Activated CD4-positive, alpha-beta memory T cell treated with anti-CD3 and anti-CD28 coated beads, Interleukin-2, amount 10 ng/mL, durations not matched to agents 7 days and 5 days (primary cell): Measurements from ENCODE around the gene TPSD1. TPM values are rescaled to one million over a fixed set of nuclear protein-coding genes. Genes with fewer than 3 reads are reported as not detected.
"Not testable (repeated sequence)": the region's sequence is repeated elsewhere in the genome, so short reads cannot be mapped to it uniquely, and the experiment has no call there.

ENCODE experiments used
- CTCF ChIA-PET: fragments of 350-600 bp; sonication (Branson Sonifier 250); formaldehyde crosslinking; loops from one replicate; lab custom pipeline; 2021; ENCODE audit warnings: antibody characterized with exemption, inconsistent platforms; lab: Charles Lee
- POLR2A ChIA-PET: fragments of 350-600 bp; sonication (Branson Sonifier 250); formaldehyde crosslinking; loops from one replicate; lab custom pipeline; 2021; ENCODE audit warnings: antibody characterized with exemption; lab: Charles Lee
- DNase-seq: peaks from one replicate; pipeline ENCODE4 v3.0.0-alpha.2; 2020
- H3K27ac Mint-ChIP-seq: one replicate; pipeline ENCODE4 v1.8.0; 2021; ENCODE audit warnings: mild to moderate bottlenecking, mixed read lengths
- H3K27me3 Mint-ChIP-seq: one replicate; pipeline ENCODE4 v1.8.0; 2021; ENCODE audit warnings: mixed read lengths
- H3K36me3 Mint-ChIP-seq: one replicate; pipeline ENCODE4 v1.8.0; 2021; ENCODE audit warnings: low read depth, mixed read lengths
- H3K4me1 Mint-ChIP-seq: one replicate; pipeline ENCODE4 v1.8.0; 2021; ENCODE audit warnings: mixed read lengths
- H3K4me3 Mint-ChIP-seq: one replicate; pipeline ENCODE4 v1.8.0; 2021; ENCODE audit warnings: mild to moderate bottlenecking, mixed read lengths
- H3K9me3 Mint-ChIP-seq: one replicate; pipeline ENCODE4 v1.8.0; 2021; ENCODE audit warnings: mixed read lengths
- total RNA-seq, 2 experiments: library from RNA; stranded (reverse); gene quantifications; one replicate each; pipeline ENCODE4 v1.2.3, GENCODE V29; 2021

TPSD1 gene
- total RNA-seq, 2 experiments from 2014 or later: not detected

- Mint-ChIP-seq H3K36me3 (no peaks in the 10 kb centered on the region), H3K4me3 (no peak overlapping the region), H3K27me3 (peaks cover 37% of the 10 kb centered on the region), H3K27ac (no peak overlapping the region), H3K4me1 (no peaks in the 10 kb centered on the region), H3K9me3 (no peaks in the 10 kb centered on the region)
- DNase-seq: no peak
- CTCF ChIA-PET: interaction anchor here (1.3 kb wide), 1 partner anchor 11 kb away, joined by 3 read pairs; no protein-coding TSS in a partner anchor
- POLR2A ChIA-PET: no interaction called here
Measured at GRCh38 chr16:1290063-1290501, 34.2 kb downstream of the TPSD1 start.

DNA sequence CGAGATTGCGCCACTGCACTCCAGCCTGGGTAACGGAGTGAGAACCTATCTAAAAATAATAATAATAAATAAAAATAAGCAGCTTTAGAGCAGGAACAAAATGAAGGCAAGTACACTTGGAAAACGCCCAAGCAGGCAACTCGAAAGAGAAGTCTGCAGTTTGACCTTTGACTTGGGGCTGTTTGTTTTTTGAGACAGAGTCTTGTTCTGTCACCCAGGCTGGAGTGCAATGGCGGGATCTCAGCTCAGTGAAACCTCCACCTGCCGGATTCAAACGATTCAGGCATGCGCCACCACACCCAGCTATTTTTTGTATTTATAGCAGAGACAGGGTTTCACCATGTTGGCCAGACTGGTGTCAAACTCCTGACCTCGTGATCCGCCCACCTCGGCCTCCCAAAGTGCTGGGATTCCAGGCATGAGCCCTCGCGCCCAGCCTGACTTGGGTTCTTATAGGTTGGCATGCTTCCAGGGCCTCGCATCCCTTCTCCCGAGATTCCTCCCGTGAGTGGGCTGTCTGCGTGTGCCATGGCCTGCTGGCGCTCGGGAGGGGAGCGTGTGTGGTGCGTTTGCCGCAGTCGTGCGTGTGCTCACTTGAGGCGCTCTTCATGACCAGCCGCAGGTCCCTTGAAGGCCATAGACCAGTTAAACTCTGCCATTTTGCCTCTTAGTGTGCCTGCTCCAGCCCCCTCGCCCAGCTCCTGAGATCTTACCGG, 35.1 kb downstream of the TPSD1 start:
- CTCF ChIA-PET: interaction anchor here (1.3 kb wide), 1 partner anchor 10 kb away, joined by 3 read pairs; no protein-coding TSS in a partner anchor
- Mint-ChIP-seq H3K27me3 (peaks cover 42% of the 10 kb centered on the region), H3K36me3 (no peaks in the 10 kb centered on the region), H3K4me1 (no peaks in the 10 kb centered on the region), H3K27ac (no peak overlapping the region), H3K9me3 (no peaks in the 10 kb centered on the region), H3K4me3 (no peak overlapping the region)
- POLR2A ChIA-PET: no interaction called here
- DNase-seq: no peak

DNA sequence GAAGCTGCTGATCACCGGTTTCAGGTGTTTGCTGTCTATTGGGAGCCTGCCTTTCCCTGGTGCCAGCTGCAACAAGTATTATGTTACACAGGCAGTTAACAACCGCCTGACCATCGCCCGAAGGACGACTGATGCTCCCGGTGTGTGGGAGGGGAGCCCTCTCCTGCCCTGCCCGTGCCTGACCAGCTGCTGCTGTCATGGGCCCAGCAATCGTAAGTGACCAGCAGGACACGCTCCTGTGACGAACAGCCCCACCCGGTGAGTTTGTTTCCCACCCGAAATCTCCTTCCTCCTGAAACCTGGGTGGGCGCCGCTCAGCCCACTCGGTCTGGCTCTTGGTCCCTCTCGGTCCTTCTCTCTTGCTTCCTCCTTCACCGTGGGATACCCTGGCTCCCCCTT, 35.7 kb downstream of the TPSD1 start:
- DNase-seq: no peak
- no peak overlapping the region for H3K4me3 Mint-ChIP-seq
- POLR2A ChIA-PET: no interaction called here
- H3K9me3 Mint-ChIP-seq: no peaks in the 10 kb centered on the region
- H3K27me3 Mint-ChIP-seq: peaks cover 42% of the 10 kb centered on the region
- no peaks in the 10 kb centered on the region for H3K36me3 Mint-ChIP-seq
- CTCF ChIA-PET: no interaction called here
- no peaks in the 10 kb centered on the region for H3K4me1 Mint-ChIP-seq
- no peak overlapping the region for H3K27ac Mint-ChIP-seq

- DNase-seq, H3K4me1 Mint-ChIP-seq, H3K4me3 Mint-ChIP-seq, POLR2A ChIA-PET, H3K36me3 Mint-ChIP-seq, H3K27ac Mint-ChIP-seq, CTCF ChIA-PET, H3K9me3 Mint-ChIP-seq: not testable (repeated sequence)
- peaks cover 45% of the 10 kb centered on the region for H3K27me3 Mint-ChIP-seq
Measured at GRCh38 chr16:1292208-1292607, 36.3 kb downstream of the TPSD1 start.

DNA sequence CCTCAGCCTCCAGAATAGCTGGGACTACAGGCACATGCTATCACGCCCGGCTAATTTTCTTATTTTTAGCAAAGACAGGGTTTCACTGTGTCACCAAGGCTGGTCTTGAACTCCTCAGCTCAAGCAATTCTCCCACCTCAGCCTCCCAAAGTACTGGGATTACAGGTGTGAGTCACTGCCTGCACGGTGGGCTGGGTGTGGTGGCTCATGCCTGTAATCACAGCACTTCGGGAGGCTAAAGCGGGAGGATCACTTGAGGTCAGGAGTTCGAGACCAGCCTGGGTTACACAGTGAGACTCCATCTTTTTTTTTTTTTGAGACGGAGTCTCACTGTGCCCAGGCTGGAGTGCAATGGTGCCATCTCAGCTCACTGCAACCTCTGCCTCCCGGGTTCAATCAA, 36.9 kb downstream of the TPSD1 start:
- CTCF ChIA-PET, H3K27ac Mint-ChIP-seq, H3K4me3 Mint-ChIP-seq, H3K9me3 Mint-ChIP-seq, POLR2A ChIA-PET, H3K36me3 Mint-ChIP-seq, H3K4me1 Mint-ChIP-seq, DNase-seq: not testable (repeated sequence)
- peaks cover 43% of the 10 kb centered on the region for H3K27me3 Mint-ChIP-seq

DNA sequence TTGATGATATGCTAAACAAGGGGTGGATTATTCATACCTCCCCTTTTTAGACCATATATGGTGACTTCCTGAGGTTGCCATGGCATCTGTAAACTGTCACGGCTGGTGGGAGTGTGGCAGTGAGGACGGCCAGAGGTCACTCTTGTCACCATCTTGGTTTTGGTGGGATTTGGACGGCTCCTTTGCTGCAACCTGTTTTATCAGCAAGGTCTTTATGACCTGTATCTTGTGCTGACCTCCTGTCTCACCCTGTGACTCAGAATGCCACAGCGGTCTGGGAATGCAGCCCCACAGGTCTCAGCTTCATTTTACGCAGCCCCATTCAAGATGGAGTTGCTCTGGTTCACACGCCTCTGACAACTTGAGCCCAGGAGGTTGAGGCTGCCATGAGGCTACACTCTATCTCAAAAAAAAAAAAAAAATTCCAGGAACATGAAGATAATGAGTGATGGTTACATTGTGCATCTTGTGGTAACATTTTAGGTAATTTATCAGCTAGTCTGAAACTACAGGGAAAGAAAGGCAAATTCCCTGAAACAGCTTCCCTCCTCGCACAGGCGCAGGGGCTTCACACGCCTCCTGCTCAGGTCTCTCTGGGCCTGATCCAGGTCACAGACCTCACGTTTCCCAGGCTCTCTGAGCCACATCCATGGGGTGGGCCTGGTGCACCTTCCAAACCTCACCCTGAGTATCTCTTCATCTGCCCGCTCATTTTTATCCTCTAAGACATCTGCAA, 38.2 kb downstream of the TPSD1 start:
- CTCF ChIA-PET: no interaction called here
- Mint-ChIP-seq H3K27ac (no peak overlapping the region), H3K9me3 (no peaks in the 10 kb centered on the region), H3K27me3 (peaks cover 40% of the 10 kb centered on the region), H3K36me3 (no peaks in the 10 kb centered on the region), H3K4me3 (no peak overlapping the region), H3K4me1 (peaks cover 7% of the 10 kb centered on the region)
- POLR2A ChIA-PET: no interaction called here
- no peak for DNase-seq

DNA sequence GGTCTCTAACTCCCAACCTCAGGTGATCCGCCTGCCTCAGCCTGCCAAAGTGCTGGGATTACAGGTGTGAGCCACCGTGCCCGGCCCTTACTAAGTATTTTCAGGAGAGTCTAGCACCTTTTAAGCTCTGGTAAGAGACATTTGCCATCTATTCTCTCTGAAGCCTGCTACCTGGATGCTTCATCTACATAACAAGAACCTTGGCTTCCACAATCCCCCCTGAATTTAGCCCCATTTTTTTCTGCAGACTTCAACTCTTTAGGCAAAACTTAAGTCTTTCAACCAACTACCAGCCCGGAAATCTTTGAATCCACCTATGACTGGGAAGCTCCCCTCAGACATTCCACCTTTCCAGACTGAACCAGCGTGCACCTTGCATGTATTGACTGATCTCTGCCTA, 39.6 kb downstream of the TPSD1 start:
- no peak for DNase-seq
- Mint-ChIP-seq H3K27ac (no peak overlapping the region), H3K9me3 (no peaks in the 10 kb centered on the region), H3K27me3 (peaks cover 33% of the 10 kb centered on the region), H3K4me3 (no peak overlapping the region), H3K36me3 (no peaks in the 10 kb centered on the region), H3K4me1 (peaks cover 7% of the 10 kb centered on the region)
- ChIA-PET POLR2A (no interaction called here), CTCF (interaction anchor here (0.6 to 0.7 kb wide), 2 partner anchors 129 to 845 kb away, joined by 3 to 4 read pairs; no protein-coding TSS in a partner anchor)

DNA sequence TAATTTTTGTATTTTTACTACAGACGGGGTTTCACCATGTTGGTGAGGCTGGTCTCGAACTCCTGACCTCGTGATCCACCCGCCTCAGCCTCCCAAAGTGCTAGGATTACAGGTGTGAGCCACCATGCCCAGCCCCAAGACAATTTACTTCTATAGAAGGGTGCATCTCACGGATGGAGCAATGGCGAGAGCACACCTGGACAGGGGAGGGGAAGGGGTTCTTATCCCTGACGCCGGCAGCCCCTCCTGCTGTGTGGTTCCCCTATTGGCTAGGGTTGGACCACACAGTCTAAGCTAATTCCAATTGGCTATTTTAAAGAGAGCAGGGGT, 40.8 kb downstream of the TPSD1 start:
- H3K4me1 Mint-ChIP-seq, H3K9me3 Mint-ChIP-seq, DNase-seq, H3K4me3 Mint-ChIP-seq, H3K27ac Mint-ChIP-seq, H3K36me3 Mint-ChIP-seq: not testable (repeated sequence)
- H3K27me3 Mint-ChIP-seq: peaks cover 26% of the 10 kb centered on the region
- ChIA-PET POLR2A (interaction anchor here (1.0 to 1.9 kb wide), 2 partner anchors 13 to 110 kb away, joined by 4 to 7 read pairs; partner anchors contain the start of gene UBE2I), CTCF (interaction anchor here (0.5 to 0.9 kb wide), 3 partner anchors 18 to 103 kb away, joined by 3 to 5 read pairs (median 3); no protein-coding TSS in a partner anchor)

- POLR2A ChIA-PET: interaction anchor here (1.0 to 1.9 kb wide), 2 partner anchors 12 to 110 kb away, joined by 4 to 7 read pairs; partner anchors contain the start of gene UBE2I
- Mint-ChIP-seq H3K4me3 (no peak overlapping the region), H3K4me1 (peaks cover 11% of the 10 kb centered on the region), H3K27ac (no peak overlapping the region), H3K36me3 (no peaks in the 10 kb centered on the region), H3K9me3 (no peaks in the 10 kb centered on the region), H3K27me3 (peaks cover 22% of the 10 kb centered on the region)
- peak; percentile 39 for DNase-seq
- CTCF ChIA-PET: interaction anchor here (0.5 to 0.9 kb wide), 3 partner anchors 18 to 102 kb away, joined by 3 to 5 read pairs (median 3); no protein-coding TSS in a partner anchor
Measured at GRCh38 chr16:1297018-1297696, 41.3 kb downstream of the TPSD1 start.

- ChIA-PET POLR2A (no interaction called here), CTCF (no interaction called here)
- DNase-seq: no peak
- peaks cover 16% of the 10 kb centered on the region for H3K4me1 Mint-ChIP-seq
- no peaks in the 10 kb centered on the region for H3K9me3 Mint-ChIP-seq
- no peaks in the 10 kb centered on the region for H3K36me3 Mint-ChIP-seq
- no peak overlapping the region for H3K27ac Mint-ChIP-seq
- H3K27me3 Mint-ChIP-seq: peaks cover 20% of the 10 kb centered on the region
- H3K4me3 Mint-ChIP-seq: no peak overlapping the region
Measured at GRCh38 chr16:1298406-1298805, 42.5 kb downstream of the TPSD1 start.

GRCh38 chr16:1299012-1299867, 43.4 kb downstream of the TPSD1 start:
- POLR2A ChIA-PET: no interaction called here
- Mint-ChIP-seq H3K9me3 (no peaks in the 10 kb centered on the region), H3K27ac (no peak overlapping the region), H3K36me3 (no peaks in the 10 kb centered on the region), H3K4me1 (peaks cover 23% of the 10 kb centered on the region), H3K27me3 (peaks cover 14% of the 10 kb centered on the region), H3K4me3 (no peak overlapping the region)
- CTCF ChIA-PET: no interaction called here
- DNase-seq: no peak

- CTCF ChIA-PET: no interaction called here
- peaks cover 11% of the 10 kb centered on the region for H3K27me3 Mint-ChIP-seq
Measured at GRCh38 chr16:1299868-1300203, 44.0 kb downstream of the TPSD1 start.

More at GRCh38 chr16:1299868-1300203, 44.0 kb downstream of the TPSD1 start:
- no peak for DNase-seq
- H3K9me3 Mint-ChIP-seq: no peaks in the 10 kb centered on the region
- no peak overlapping the region for H3K4me3 Mint-ChIP-seq
- no peaks in the 10 kb centered on the region for H3K36me3 Mint-ChIP-seq
- peaks cover 29% of the 10 kb centered on the region for H3K4me1 Mint-ChIP-seq
- no peak overlapping the region for H3K27ac Mint-ChIP-seq
- POLR2A ChIA-PET: no interaction called here
